Epithelial cell of esophagus (primary cell): ENCODE data around the gene CISTR.
A peak's percentile ranks its signal among the peaks of the same experiment; 100 is the strongest.

Experiments used
- DNase-seq: peaks from one replicate; pipeline ENCODE4 v3.0.0; 2010; ENCODE audit warnings: low read depth
- H3K4me3 ChIP-seq: 2 replicates; pipeline ENCODE4 v1.5.1; 2011; ENCODE audit warnings: mild to moderate bottlenecking, low read length, control low read depth
- TF ChIP-seq, protein P1 (sequence below): IDR thresholded peaks from 2 replicates; pipeline ENCODE4 v1.5.1; 2011; ENCODE audit warnings: low read depth, mild to moderate bottlenecking, low read length, control low read depth, inconsistent platforms; ENCODE audit not compliant: insufficient read depth; ENCODE audit errors: missing control alignments

The CISTR gene

DNA sequence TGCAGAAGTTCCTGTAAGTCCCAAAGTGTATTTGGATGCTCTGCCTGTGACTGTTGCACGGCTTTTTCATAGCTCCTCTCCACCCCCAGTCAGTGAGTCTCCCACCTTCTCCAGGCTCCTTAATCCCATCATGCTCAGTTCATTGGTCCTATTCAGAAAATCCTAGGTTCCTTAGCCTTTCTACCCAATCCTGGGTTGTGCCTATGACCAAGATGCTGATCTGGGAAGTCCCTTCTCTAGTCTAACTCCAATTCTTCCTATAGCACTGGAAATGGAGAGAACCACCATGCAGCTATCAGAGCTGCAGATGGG is 7.7 kb downstream of the CISTR start:
- DNase-seq, result no peak
- H3K4me3 ChIP-seq, result no peak overlapping the region
- TF ChIP-seq, protein P1, sequence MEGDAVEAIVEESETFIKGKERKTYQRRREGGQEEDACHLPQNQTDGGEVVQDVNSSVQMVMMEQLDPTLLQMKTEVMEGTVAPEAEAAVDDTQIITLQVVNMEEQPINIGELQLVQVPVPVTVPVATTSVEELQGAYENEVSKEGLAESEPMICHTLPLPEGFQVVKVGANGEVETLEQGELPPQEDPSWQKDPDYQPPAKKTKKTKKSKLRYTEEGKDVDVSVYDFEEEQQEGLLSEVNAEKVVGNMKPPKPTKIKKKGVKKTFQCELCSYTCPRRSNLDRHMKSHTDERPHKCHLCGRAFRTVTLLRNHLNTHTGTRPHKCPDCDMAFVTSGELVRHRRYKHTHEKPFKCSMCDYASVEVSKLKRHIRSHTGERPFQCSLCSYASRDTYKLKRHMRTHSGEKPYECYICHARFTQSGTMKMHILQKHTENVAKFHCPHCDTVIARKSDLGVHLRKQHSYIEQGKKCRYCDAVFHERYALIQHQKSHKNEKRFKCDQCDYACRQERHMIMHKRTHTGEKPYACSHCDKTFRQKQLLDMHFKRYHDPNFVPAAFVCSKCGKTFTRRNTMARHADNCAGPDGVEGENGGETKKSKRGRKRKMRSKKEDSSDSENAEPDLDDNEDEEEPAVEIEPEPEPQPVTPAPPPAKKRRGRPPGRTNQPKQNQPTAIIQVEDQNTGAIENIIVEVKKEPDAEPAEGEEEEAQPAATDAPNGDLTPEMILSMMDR, result no peak

DNA sequence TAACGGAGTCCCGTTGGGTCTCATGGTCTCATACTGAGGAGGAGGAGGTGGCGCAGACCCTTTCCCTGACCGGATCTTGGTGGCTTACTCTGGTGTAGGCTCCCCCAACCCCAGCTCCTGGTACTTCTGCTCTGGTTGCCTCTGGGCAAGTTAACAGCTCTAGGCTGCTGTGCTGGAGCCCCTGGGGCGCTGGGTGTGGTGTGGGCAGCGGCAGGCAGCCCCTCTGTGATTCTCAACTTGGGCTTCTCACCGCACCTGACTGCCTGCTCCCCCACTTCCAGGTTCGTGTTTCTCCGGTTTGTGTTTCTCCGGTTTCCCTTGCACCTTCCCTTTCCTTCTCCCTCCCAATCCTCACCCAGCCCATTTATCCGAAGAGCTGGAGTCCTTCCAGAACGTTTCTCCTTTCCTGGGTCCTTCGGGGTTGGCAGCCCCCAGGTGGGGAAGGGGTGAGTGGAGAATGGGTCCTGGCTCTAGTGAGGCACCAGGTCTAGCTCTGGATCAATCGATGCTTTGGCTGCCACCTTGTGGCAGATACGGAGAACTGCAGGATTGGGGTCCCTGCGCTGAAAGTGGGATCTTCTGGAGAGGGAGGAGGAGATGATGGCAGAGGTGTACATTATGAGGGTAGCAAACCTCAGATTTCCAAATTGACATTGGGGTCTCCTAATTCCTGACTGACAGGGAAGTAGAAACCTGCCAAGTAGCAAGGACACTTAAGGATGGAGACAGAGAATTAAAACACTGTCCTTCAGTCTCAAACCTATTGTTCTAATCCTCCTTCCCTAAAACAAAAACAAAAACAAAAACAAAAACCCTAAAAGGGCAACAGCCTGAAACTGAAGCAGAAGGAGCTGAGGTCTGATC is 8.3 kb downstream of the CISTR start:
- peak overlapping the region; percentile 15 for H3K4me3 ChIP-seq
- TF ChIP-seq, protein P1, result peak; percentile 96
- DNase-seq, result peak; percentile 59

DNA sequence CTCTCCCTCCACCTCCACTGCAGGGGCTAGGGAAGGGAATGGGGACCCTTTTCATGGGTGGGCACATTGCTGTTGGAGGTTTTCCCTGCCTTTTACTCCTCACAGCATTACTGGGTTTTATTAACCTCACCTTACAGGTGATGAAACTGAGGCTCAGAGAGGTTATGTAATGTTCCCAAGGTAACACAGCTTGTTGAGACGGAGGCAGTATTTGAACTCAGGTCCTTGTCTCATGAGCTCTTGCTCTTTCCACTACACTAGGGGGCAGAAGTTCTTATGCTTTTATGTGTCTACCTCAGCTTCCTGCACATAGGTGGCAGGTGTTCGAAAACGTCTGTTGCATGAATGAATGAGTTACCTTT is 11.7 kb downstream of the CISTR start:
- no peak overlapping the region for H3K4me3 ChIP-seq
- TF ChIP-seq, protein P1, result no peak

DNA sequence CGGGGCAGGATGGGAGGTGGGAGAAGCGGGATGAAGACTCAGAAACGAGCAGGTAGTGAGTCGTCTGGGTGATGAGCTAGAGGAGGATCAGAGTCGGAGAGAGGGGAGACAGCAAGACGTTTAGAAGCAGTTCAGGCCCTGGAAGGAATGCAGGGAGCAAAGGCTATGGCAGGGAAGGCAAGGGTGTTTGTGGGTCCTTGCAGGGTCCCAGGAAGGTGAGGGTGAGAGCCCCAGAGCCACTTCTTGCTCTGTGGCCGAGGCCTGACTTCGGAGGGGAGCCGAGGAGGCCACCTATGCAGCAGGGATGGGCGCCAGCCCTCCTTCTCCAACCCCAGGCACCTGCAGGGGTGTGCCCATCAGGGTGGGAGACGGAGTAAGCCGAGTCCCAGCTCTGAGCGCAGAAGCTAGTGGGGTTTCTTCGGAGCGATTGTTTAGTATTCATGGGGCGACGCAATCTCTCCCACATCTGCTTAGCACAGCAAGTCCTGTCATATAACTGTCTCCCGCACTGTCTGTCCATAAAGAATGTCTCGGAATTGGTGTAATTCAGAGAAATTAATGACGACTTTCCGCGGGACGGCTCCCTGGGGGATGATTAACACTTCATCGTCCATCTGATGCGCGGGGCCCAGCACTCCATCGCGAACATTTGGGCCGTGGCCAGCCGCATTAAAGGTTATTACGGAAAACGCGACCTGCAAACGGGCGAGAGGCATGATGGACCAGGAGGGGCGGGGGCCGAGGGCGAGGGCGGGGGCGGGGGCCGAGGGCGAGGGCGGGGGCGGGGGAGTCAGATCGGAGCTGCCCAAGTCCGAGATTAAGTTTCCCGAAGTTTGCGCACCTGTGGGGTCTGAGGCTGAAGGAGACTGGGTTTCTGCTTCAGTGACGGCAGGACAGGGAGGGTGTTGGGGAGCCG is 12.3 kb downstream of the CISTR start:
- no peak overlapping the region for H3K4me3 ChIP-seq
- TF ChIP-seq, protein P1, result no peak
- no peak for DNase-seq

More for the DNA sequence above, 11.7 kb downstream of the CISTR start:
- DNase-seq, result no peak

DNA sequence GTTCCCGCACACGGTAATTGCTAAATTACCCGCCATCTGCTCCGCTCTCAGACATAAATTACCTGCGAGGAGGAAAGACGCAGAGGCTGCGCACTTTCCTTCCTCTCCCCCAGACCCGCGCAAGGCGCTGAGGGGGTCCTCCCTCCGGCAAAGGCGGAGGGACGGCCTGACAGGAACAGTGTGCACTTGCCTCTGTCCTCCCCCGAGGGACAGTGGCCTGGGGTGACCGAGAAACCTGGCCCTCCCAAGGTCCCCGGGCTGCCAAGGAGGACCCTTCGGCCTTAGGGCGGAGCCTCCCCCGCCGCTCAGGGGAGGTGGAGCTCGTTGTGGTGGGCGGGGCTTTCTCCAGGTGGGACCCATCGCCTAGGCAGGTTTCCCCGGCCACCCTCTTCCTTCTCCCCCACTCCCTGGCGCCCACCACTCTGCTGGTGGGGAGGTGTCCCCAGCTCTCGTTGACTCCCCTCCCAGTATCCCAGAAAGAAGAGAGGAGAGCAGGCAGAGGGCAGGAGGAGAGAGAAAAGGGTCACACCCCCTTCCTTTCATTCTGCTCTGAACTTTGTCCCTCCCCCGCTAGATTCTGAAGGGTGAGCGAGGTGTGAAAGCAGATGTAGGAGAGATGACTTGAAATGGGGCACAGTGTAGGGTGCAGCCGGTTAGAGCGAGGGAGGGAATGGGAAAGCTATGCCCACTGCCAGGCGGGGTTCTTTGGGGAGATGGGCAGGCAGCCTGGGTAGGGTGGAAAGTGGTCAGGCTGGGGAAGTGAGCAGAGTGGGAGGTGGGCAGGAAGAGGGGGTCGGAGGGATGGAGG is 13.2 kb downstream of the CISTR start:
- H3K4me3 ChIP-seq, result peak overlapping the region; percentile 13

DNA sequence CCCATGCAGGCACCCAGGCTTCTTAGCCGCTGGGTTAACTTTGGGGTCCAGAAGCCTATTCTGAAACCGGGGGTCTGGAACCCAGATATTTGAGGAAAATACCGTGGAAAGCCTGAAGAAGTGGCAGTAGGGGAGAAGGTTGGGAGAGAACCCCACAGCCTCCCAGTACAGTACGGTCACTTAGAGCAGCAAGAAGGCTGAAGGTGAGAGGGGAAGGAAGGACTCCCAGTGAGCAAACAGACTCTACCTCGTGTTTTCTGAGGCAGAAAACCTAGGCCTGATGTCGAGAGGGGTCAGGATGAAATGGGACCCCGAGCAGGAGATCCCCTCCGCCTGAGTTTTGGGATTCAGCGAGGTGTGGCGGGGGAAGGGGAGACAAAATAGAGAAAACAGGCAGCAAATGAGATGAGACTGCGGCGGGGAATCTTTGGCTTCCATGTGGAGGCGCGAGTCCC is 13.8 kb downstream of the CISTR start:
- DNase-seq, result no peak
- TF ChIP-seq, protein P1, result no peak
- no peak overlapping the region for H3K4me3 ChIP-seq

More for the DNA sequence above, 13.2 kb downstream of the CISTR start:
- DNase-seq, result no peak
- TF ChIP-seq, protein P1, result no peak
